Fibroblast of lung (primary cell): Measurements from ENCODE around the gene SEC11A.

Source experiments
- CTCF ChIP-seq, 2 donors: IDR thresholded peaks in 1 of 2; conservative IDR thresholded peaks in 1 of 2; 1 replicate in 1 of 2; 2 replicates in 1 of 2; pipeline ENCODE4 v1.5.1; 2011 to 2012; ENCODE audit warnings: low read length in 2 of 2, control low read depth in 1 of 2, inconsistent platforms in 1 of 2, low read depth in 1 of 2, mild to moderate bottlenecking in 1 of 2
- EZH2 ChIP-seq: IDR thresholded peaks from 2 replicates; pipeline ENCODE4 v1.5.1; 2012; ENCODE audit warnings: low read length, control low read depth, mild to moderate bottlenecking; ENCODE audit errors: missing control alignments

- TF ChIP-seq CTCF (conservative IDR thresholded peaks at IDR 0.05 in 1 of 2, IDR thresholded peaks at IDR 0.05 in 1 of 2; ENCODE audit: low read depth in 1 of 2, low read length in 2 of 2) (no peak), EZH2 (no peak)
These were observed 91.6 kb downstream of the SEC11A start for GRCh38 chr15:84624359-84624758.
